Prostate gland (tissue), 2 donors: Measurements from ENCODE around the gene PRDM7.

ENCODE experiments used
- CTCF ChIP-seq, 4 experiments: fragments of 200-600 bp in 2 of 4; fragments of 450-650 bp in 2 of 4; sonication (generic) in 2 of 4; IDR thresholded peaks; 1 replicate in 3 of 4; 2 replicates in 1 of 4; pipeline ENCODE4 v1.5.1; 2016 to 2019; ENCODE audit warnings: antibody characterized with exemption in 4 of 4, mild to moderate bottlenecking in 2 of 4, moderate library complexity in 2 of 4
- POLR2A ChIP-seq: fragments of 450-650 bp; IDR thresholded peaks from one replicate; pipeline ENCODE4 v1.6.1; 2016; ENCODE audit warnings: antibody characterized with exemption, mild to moderate bottlenecking

GRCh38 chr16:90042946-90043514 is 34.1 kb downstream of the PRDM7 start:
- no peak for TF ChIP-seq CTCF (IDR thresholded peaks at IDR 0.05)
- no peak for TF ChIP-seq POLR2A
